Retina (tissue), 1 donor: Measurements from ENCODE around the gene PLCZ1.
"Not testable (repeated sequence)": the region's sequence is repeated elsewhere in the genome, so short reads cannot be mapped to it uniquely, and the experiment has no call there.

Source experiments
- DNase-seq: peaks from one replicate; pipeline ENCODE4 v3.0.0-alpha.2; 2016

The PLCZ1 gene

GRCh38 chr12:18703321-18703720 is 34.5 kb downstream of the PLCZ1 start:
- DNase-seq: no peak

GRCh38 chr12:18700271-18700670 is 37.5 kb downstream of the PLCZ1 start:
- no peak for DNase-seq

- DNase-seq: no peak
Observed at GRCh38 chr12:18696971-18697602, 40.7 kb downstream of the PLCZ1 start.

- not testable (repeated sequence) for DNase-seq
Observed at GRCh38 chr12:18693986-18694385, 43.8 kb downstream of the PLCZ1 start.

- no peak for DNase-seq
Observed at GRCh38 chr12:18690653-18691052, 47.2 kb downstream of the PLCZ1 start.

- no peak for DNase-seq
Observed at GRCh38 chr12:18689771-18690170, 48.0 kb downstream of the PLCZ1 start.

GRCh38 chr12:18684430-18684829 is 53.4 kb downstream of the PLCZ1 start:
- no peak for DNase-seq

GRCh38 chr12:18683327-18684013 is 54.3 kb downstream of the PLCZ1 start:
- no peak for DNase-seq

- DNase-seq: no peak
Observed at GRCh38 chr12:18681818-18682217, 56.0 kb downstream of the PLCZ1 start.

- DNase-seq: no peak
Observed at GRCh38 chr12:18676996-18677588, 60.7 kb downstream of the PLCZ1 start.

GRCh38 chr12:18676141-18676540 is 61.7 kb downstream of the PLCZ1 start:
- DNase-seq: no peak

GRCh38 chr12:18658829-18659228 is 79.0 kb downstream of the PLCZ1 start:
- no peak for DNase-seq

GRCh38 chr12:18658179-18658578 is 79.6 kb downstream of the PLCZ1 start:
- no peak for DNase-seq

GRCh38 chr12:18655351-18655750 is 82.5 kb downstream of the PLCZ1 start:
- no peak for DNase-seq

GRCh38 chr12:18653465-18653864 is 84.3 kb downstream of the PLCZ1 start:
- no peak for DNase-seq

GRCh38 chr12:18652596-18652995 is 85.2 kb downstream of the PLCZ1 start:
- no peak for DNase-seq

- DNase-seq: no peak
Observed at GRCh38 chr12:18651525-18651924, 86.3 kb downstream of the PLCZ1 start.

GRCh38 chr12:18646286-18646890 is 91.4 kb downstream of the PLCZ1 start:
- DNase-seq: no peak

- no peak for DNase-seq
Observed at GRCh38 chr12:18644564-18644963, 93.2 kb downstream of the PLCZ1 start.

- no peak for DNase-seq
Observed at GRCh38 chr12:18643681-18644080, 94.1 kb downstream of the PLCZ1 start.

- no peak for DNase-seq
Observed at GRCh38 chr12:18640321-18640955, 97.4 kb downstream of the PLCZ1 start.

- DNase-seq: no peak
Observed at GRCh38 chr12:18634382-18634781, 103.4 kb downstream of the PLCZ1 start.
